Fibroblast of pulmonary artery (primary cell): ENCODE results near the gene DDX54.

ENCODE experiments used
- DNase-seq: peaks from one replicate; pipeline ENCODE4 v3.0.0-alpha.2; 2010; ENCODE audit warnings: low read depth
- H3K4me3 ChIP-seq: replicated peaks from 2 replicates; pipeline ENCODE4 v1.5.1; 2011; ENCODE audit warnings: low read depth, mild to moderate bottlenecking, control low read depth, low read length, moderate library complexity
- TF ChIP-seq, protein P1 (sequence below): IDR thresholded peaks from 2 replicates; pipeline ENCODE4 v1.5.1; 2011; ENCODE audit warnings: mild to moderate bottlenecking, control low read depth, low read length, inconsistent platforms; ENCODE audit errors: missing control alignments

The DDX54 gene

DNA sequence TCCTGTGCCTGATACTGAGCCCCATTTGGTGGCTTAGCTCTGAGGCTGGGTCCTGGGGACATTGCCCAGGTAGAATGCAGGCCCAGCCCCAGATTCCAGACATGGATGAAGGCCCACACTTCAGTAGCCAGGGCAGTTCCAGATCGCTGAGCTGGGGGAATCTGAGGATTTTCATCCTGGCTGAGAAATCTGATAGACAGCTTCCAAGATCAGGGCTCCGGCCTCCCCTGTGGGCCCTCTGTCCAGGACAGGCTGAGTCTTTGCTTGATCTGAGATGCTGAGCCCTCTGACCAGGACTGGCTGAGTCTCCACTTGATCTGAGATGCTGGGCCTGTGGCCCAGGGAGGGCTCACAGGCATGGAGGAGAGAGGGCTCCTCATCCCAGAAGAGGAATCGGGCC is 46.5 kb downstream of the DDX54 start:
- DNase-seq, result no peak
- TF ChIP-seq, protein P1, sequence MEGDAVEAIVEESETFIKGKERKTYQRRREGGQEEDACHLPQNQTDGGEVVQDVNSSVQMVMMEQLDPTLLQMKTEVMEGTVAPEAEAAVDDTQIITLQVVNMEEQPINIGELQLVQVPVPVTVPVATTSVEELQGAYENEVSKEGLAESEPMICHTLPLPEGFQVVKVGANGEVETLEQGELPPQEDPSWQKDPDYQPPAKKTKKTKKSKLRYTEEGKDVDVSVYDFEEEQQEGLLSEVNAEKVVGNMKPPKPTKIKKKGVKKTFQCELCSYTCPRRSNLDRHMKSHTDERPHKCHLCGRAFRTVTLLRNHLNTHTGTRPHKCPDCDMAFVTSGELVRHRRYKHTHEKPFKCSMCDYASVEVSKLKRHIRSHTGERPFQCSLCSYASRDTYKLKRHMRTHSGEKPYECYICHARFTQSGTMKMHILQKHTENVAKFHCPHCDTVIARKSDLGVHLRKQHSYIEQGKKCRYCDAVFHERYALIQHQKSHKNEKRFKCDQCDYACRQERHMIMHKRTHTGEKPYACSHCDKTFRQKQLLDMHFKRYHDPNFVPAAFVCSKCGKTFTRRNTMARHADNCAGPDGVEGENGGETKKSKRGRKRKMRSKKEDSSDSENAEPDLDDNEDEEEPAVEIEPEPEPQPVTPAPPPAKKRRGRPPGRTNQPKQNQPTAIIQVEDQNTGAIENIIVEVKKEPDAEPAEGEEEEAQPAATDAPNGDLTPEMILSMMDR, result no peak
- H3K4me3 ChIP-seq, result no peak overlapping the region

DNA sequence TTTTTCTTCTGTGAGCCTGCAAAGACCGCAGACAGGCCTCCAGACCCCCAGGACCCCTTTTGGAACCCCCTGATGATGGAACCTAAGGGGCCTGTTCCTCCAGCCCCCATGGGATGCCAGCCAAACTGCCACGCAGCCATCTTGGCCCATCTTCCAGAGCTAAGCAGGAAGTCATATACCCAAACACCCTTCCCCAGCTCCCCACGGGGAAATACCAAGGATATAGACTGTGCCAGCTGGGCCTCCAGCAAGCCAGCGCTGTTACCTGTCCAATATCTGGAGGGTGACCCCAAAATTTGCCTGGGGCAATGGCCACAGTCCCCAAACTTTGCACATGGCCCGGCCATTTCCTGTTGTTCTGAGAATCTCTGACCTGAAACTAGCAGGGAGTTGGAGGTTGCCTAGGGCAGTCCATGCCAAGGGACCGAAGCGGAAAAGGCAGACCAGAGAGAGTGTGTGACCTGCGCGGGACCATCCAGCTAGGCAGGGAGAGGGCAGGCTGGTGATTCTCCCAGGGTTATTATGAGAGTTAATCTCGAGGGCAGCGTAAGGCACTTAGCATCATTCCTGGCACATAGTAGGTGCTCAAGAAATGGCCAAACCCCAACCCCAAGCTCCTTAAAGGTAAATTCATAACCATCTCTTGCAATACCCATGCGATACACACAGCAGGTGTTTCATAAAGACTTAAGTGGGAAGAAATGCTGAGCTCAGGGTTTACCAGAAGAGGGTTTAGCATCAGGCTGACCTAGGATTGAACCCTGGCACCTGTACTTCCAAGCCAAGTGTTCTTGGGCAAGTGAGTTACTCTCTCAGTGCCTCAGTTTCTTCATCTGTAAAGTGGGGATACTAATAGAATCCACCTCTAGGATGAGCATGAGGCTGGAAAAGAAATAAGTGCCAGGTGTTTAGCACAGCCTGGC is 47.2 kb downstream of the DDX54 start:
- TF ChIP-seq, protein P1, result no peak
- no peak for DNase-seq

DNA sequence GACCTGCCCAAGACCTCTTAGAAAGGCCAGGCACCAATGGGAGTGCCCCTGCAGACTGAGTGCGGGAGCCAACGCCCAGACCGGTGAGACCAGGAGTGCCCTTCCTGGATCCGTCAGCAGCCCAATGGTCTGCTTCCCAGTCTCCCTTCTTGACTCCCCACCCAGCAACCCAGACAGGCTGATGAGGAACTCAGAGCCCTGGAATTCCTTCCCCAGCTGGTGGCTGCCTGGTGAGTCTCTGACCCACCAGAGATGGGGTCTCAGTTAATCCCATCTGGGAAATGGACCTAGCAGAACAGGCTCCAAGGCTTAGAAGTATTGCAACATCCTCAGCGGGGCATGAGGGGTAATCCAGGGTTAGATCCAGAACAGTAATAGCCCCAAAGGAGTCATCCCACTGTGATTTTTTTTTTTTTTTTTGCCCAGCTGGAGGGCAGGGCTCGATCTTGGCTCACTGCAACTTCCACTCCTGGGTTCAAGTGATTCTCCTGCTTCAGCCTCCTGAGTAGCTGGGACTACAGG is 48.2 kb downstream of the DDX54 start:
- DNase-seq, result no peak
- TF ChIP-seq, protein P1, result no peak
- H3K4me3 ChIP-seq, result no peak overlapping the region

More for the DNA sequence above, 47.2 kb downstream of the DDX54 start:
- no peak overlapping the region for H3K4me3 ChIP-seq

GRCh38 chr12:113136128-113136989 is 48.9 kb downstream of the DDX54 start:
- no peak overlapping the region for H3K4me3 ChIP-seq
- no peak for DNase-seq
- TF ChIP-seq, protein P1, result no peak

GRCh38 chr12:113135178-113136127 is 49.8 kb downstream of the DDX54 start, which contains the start of gene RASAL1:
Gene RASAL1, minus strand, starts transcription at chr12:113135761. Its CDS starts 299 bp downstream, at chr12:113135462.
- no peak for DNase-seq
- H3K4me3 ChIP-seq, result no peak within 1 kb of the TSS

More at GRCh38 chr12:113135178-113136127, 49.8 kb downstream of the DDX54 start, which contains the start of gene RASAL1:
- TF ChIP-seq, protein P1, result no peak
